ENCODE measurements around the gene PRPH. TPM values are rescaled to one million over a fixed set of nuclear protein-coding genes. Genes with fewer than 3 reads are reported as not detected.

The PRPH gene
- total and polyA plus RNA-seq, 2 of the 13 experiments (the other 11 are each of a cell fraction or from before 2014, with no cell fraction given): 0.12 TPM; not detected in 1

GRCh38 chr12:49334226-49334625 is 39.3 kb downstream of the PRPH start (continued):
- TF ChIP-seq RAD51 (IDR thresholded peaks at IDR 0.05; ENCODE audit: borderline replicate concordance): no peak

- peaks cover 30% of the 10 kb centered on the region for H3K4me1 ChIP-seq (ENCODE audit: insufficient read depth, low read length)
- intact Hi-C loops (cut with micrococcal nuclease; ENCODE audit: unreplicated experiment): no loop called here
- ChIA-PET CTCF (ENCODE audit: low intra/inter-chr PET ratio, low total read pairs) (no interaction called here), POLR2A (interaction anchor here (1.0 kb wide), 1 partner anchor 13 kb away, joined by 3 read pairs; no protein-coding TSS in a partner anchor)
- in situ Hi-C loops (cut with HindIII; ENCODE audit: extremely low pct_ligation_motif_present, low pct_unique_long_range_greater_than_20kb): no loop called here
- no peak overlapping the region for H3K27ac ChIP-seq (ENCODE audit: extremely low read length, insufficient read depth, low read length)
- FAIRE-seq: no peak
- WGBS (ENCODE audit: low lambda C conversion rate): 74% methylated on average over 12 of the region's 12 CpGs
- DNase-seq (ENCODE audit: low spot score): no peak
- H3K27me3 ChIP-seq (ENCODE audit: control insufficient read depth in 1 of 2, insufficient read depth in 2 of 2, low read length in 2 of 2): peaks cover 2 to 40% of the 10 kb centered on the region in 2 experiments; a peak in 4 of 5 replicates
- H3K4me2 ChIP-seq (ENCODE audit: low read depth, low read length): no peak overlapping the region
- H3K4me3 ChIP-seq (replicated peaks in 1 of 3; ENCODE audit: insufficient read depth in 1 of 3, low read depth in 2 of 3, low read length in 3 of 3): no peak overlapping the region
- no peak overlapping the region for H3K9ac ChIP-seq (ENCODE audit: insufficient read depth, low read depth, low read length)
- H3K36me3 ChIP-seq (replicated peaks in 1 of 2; ENCODE audit: control insufficient read depth in 1 of 2, insufficient read depth in 2 of 2, low read length in 2 of 2): peaks cover 2 to 12% of the 10 kb centered on the region in 2 experiments; a peak in 3 of 5 replicates
- H4K20me1 ChIP-seq (ENCODE audit: insufficient read depth, low read length): no peaks in the 10 kb centered on the region
- ATAC-seq: no peak
- H2AFZ ChIP-seq (ENCODE audit: low read length): no peak overlapping the region
- H3K79me2 ChIP-seq (ENCODE audit: insufficient read depth, low read length): no peaks in the 10 kb centered on the region
- no peaks in the 10 kb centered on the region for H3K9me3 ChIP-seq (ENCODE audit: low read length)
- TF ChIP-seq ARID2 (CRISPR knock-in tag; IDR thresholded peaks at IDR 0.05; ENCODE audit: borderline replicate concordance): no peak
- no peak for TF ChIP-seq KLF11 (CRISPR knock-in tag; IDR thresholded peaks at IDR 0.05)
- no peak for TF ChIP-seq ATF7 (IDR thresholded peaks at IDR 0.05)
- no peak for TF ChIP-seq ATF7 (CRISPR knock-in tag; IDR thresholded peaks at IDR 0.05)
- TF ChIP-seq PRDM4 (CRISPR knock-in tag; IDR thresholded peaks at IDR 0.05; ENCODE audit: borderline replicate concordance): no peak
- TF ChIP-seq ARNT (IDR thresholded peaks at IDR 0.05): no peak
- TF ChIP-seq FOXJ3 (CRISPR knock-in tag; IDR thresholded peaks at IDR 0.05; ENCODE audit: borderline replicate concordance): no peak
- no peak for TF ChIP-seq AGO2 (optimal IDR thresholded peaks at IDR 0.05; ENCODE audit: low read depth, low read length)
- TF ChIP-seq CBFB (CRISPR knock-in tag; IDR thresholded peaks at IDR 0.05): no peak
- no TSS peak for BruUV-seq (replicated peaks)
Measured at GRCh38 chr12:49334681-49335080, 39.7 kb downstream of the PRPH start.

All from HepG2 (cell line).